OCI-LY1 (cell line): Measurements from ENCODE around the gene PGAP6.

Experiments
- EZH2 ChIP-seq: fragments of 200-600 bp; sonication (generic), shearing (Covaris generic); IDR thresholded peaks from 2 replicates; pipeline ENCODE4 v1.8.0; 2017; ENCODE audit warnings: borderline replicate concordance, mixed run types, mild to moderate bottlenecking, antibody characterized with exemption, low read length, moderate library complexity, mixed read lengths
- TF ChIP-seq, protein P1 (sequence below): fragments of 200-600 bp; sonication (generic), shearing (Covaris generic); IDR thresholded peaks from 2 replicates; pipeline ENCODE4 v1.5.1; 2017; ENCODE audit warnings: mild to moderate bottlenecking, antibody characterized with exemption, low read length, moderate library complexity, mixed read lengths

GRCh38 chr16:396605-397004 lies 14.8 kb upstream of the PGAP6 start:
- no peak for TF ChIP-seq EZH2
- TF ChIP-seq, protein P1, sequence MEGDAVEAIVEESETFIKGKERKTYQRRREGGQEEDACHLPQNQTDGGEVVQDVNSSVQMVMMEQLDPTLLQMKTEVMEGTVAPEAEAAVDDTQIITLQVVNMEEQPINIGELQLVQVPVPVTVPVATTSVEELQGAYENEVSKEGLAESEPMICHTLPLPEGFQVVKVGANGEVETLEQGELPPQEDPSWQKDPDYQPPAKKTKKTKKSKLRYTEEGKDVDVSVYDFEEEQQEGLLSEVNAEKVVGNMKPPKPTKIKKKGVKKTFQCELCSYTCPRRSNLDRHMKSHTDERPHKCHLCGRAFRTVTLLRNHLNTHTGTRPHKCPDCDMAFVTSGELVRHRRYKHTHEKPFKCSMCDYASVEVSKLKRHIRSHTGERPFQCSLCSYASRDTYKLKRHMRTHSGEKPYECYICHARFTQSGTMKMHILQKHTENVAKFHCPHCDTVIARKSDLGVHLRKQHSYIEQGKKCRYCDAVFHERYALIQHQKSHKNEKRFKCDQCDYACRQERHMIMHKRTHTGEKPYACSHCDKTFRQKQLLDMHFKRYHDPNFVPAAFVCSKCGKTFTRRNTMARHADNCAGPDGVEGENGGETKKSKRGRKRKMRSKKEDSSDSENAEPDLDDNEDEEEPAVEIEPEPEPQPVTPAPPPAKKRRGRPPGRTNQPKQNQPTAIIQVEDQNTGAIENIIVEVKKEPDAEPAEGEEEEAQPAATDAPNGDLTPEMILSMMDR, result no peak
